GM23338 (cell line): ENCODE data around the gene PDE10A. TPM values are rescaled to one million over a fixed set of nuclear protein-coding genes. Genes with fewer than 3 reads are reported as not detected.

Source experiments
- ATAC-seq: fragments of 200-7000 bp; cut with Tn5 transposase; 3 replicates; pipeline ENCODE4 v1.9.1; 2020
- DNase-seq: peaks from one replicate; pipeline ENCODE4 v3.0.0-alpha.2; 2015; ENCODE audit warnings: low spot score
- H2AFZ ChIP-seq: fragments of 200-600 bp; sonication (generic); 2 replicates; pipeline ENCODE4 v1.8.0; 2016; ENCODE audit warnings: antibody characterized with exemption, mild to moderate bottlenecking, moderate library complexity
- H3F3A ChIP-seq: fragments of 200-600 bp; sonication (generic); replicated peaks from 2 replicates; pipeline ENCODE4 v1.8.0; 2017; ENCODE audit warnings: antibody characterized with exemption, mixed run types, low read depth
- H3K27ac ChIP-seq: fragments of 200-600 bp; sonication (generic); 2 replicates; pipeline ENCODE4 v1.6.1; 2016; ENCODE audit warnings: low read depth
- H3K27me3 ChIP-seq: fragments of 200-600 bp; sonication (generic); 2 replicates; pipeline ENCODE4 v1.8.0; 2016; ENCODE audit warnings: mild to moderate bottlenecking, mixed run types, moderate library complexity; ENCODE audit not compliant: insufficient read depth
- H3K36me3 ChIP-seq: fragments of 200-600 bp; sonication (generic); 2 replicates; pipeline ENCODE4 v1.8.0; 2016; ENCODE audit warnings: mild to moderate bottlenecking; ENCODE audit not compliant: insufficient read depth
- H3K4me1 ChIP-seq: fragments of 200-600 bp; sonication (generic); 2 replicates; pipeline ENCODE4 v1.8.0; 2016; ENCODE audit warnings: mild to moderate bottlenecking, moderate library complexity; ENCODE audit not compliant: insufficient read depth
- H3K4me2 ChIP-seq: fragments of 200-600 bp; sonication (generic); 2 replicates; pipeline ENCODE4 v1.7.1; 2017; ENCODE audit warnings: mixed run types
- H3K4me3 ChIP-seq: fragments of 200-600 bp; sonication (generic); 2 replicates; pipeline ENCODE4 v1.6.1; 2016; ENCODE audit warnings: mixed run types
- H3K79me2 ChIP-seq: fragments of 200-600 bp; sonication (generic); replicated peaks from 2 replicates; pipeline ENCODE4 v1.8.0; 2017; ENCODE audit warnings: mild to moderate bottlenecking; ENCODE audit not compliant: insufficient read depth
- H3K9me2 ChIP-seq: fragments of 200-600 bp; sonication (generic); 2 replicates; pipeline ENCODE4 v1.8.0; 2017; ENCODE audit not compliant: insufficient read depth
- H4K20me1 ChIP-seq: fragments of 200-600 bp; sonication (generic); replicated peaks from 2 replicates; pipeline ENCODE4 v1.8.0; 2017; ENCODE audit warnings: mild to moderate bottlenecking; ENCODE audit not compliant: insufficient read depth
- H3K27ac Mint-ChIP-seq: 2 replicates; pipeline ENCODE4 v1.8.0; 2020; ENCODE audit warnings: inconsistent platforms, mild to moderate bottlenecking, moderate library complexity, mixed read lengths
- H3K27me3 Mint-ChIP-seq: 3 replicates; pipeline ENCODE4 v1.8.0; 2022; ENCODE audit warnings: low read depth, mild to moderate bottlenecking, moderate library complexity, mixed read lengths, inconsistent platforms; ENCODE audit not compliant: insufficient read depth, poor library complexity
- H3K36me3 Mint-ChIP-seq: 3 replicates; pipeline ENCODE4 v1.8.0; 2021; ENCODE audit warnings: low read depth, mild to moderate bottlenecking, inconsistent platforms, moderate library complexity, mixed read lengths
- H3K4me1 Mint-ChIP-seq: 3 replicates; pipeline ENCODE4 v1.8.0; 2020; ENCODE audit warnings: mild to moderate bottlenecking, inconsistent platforms, mixed read lengths
- H3K4me3 Mint-ChIP-seq: 3 replicates; pipeline ENCODE4 v1.8.0; 2021; ENCODE audit warnings: moderate library complexity, mild to moderate bottlenecking, inconsistent platforms, mixed read lengths
- H3K9me3 Mint-ChIP-seq: 3 replicates; pipeline ENCODE4 v1.8.0; 2020; ENCODE audit warnings: moderate library complexity, mild to moderate bottlenecking, inconsistent platforms, mixed read lengths
- CREB1 ChIP-seq: fragments of 250-450 bp; sonication (Bioruptor Pico); IDR thresholded peaks from 2 replicates; pipeline ENCODE4 v1.5.0; 2020; ENCODE audit warnings: low read depth, mild to moderate bottlenecking, moderate library complexity
- EZH2 ChIP-seq: fragments of 200-600 bp; sonication (generic); IDR thresholded peaks from one replicate; pipeline ENCODE4 v1.8.0; 2017; ENCODE audit warnings: antibody characterized with exemption, mild to moderate bottlenecking, low read depth; ENCODE audit not compliant: unreplicated experiment
- EZH2phosphoT487 ChIP-seq: fragments of 200-600 bp; sonication (generic); IDR thresholded peaks from one replicate; pipeline ENCODE4 v1.8.1; 2018; ENCODE audit warnings: antibody characterized with exemption; ENCODE audit not compliant: unreplicated experiment
- JUNB ChIP-seq: IDR thresholded peaks from one replicate; pipeline ENCODE4 v1.6.1; 2016; ENCODE audit warnings: antibody characterized with exemption; ENCODE audit not compliant: unreplicated experiment
- NANOG ChIP-seq: IDR thresholded peaks from 2 replicates; pipeline ENCODE4 v1.6.1; 2016; ENCODE audit warnings: antibody characterized with exemption, borderline replicate concordance
- POLR2AphosphoS5 ChIP-seq: IDR thresholded peaks from 2 replicates; pipeline ENCODE4 v1.6.1; 2016; ENCODE audit warnings: antibody characterized with exemption, low read depth
- STAT1 ChIP-seq: IDR thresholded peaks from one replicate; pipeline ENCODE4 v1.6.1; 2016; ENCODE audit warnings: antibody characterized with exemption; ENCODE audit not compliant: unreplicated experiment
- ZNF331 ChIP-seq: fragments of 250-450 bp; sonication (Bioruptor Pico); IDR thresholded peaks from 2 replicates; pipeline ENCODE4 v1.5.0; 2020; ENCODE audit warnings: low read depth, mild to moderate bottlenecking, moderate library complexity
- ZNF462 ChIP-seq: fragments of 250-450 bp; sonication (Bioruptor Pico); IDR thresholded peaks from 2 replicates; pipeline ENCODE4 v1.5.0; 2020; ENCODE audit warnings: mild to moderate bottlenecking, moderate library complexity
- polyA plus RNA-seq: library from polyadenylated mRNA; unstranded; fragments of >200 nt; fragmentation: Nextera tagmentation; extraction: Ambion mirVana; gene quantifications from 2 replicates; pipeline ENCODE4 v1.2.1, GENCODE V29; 2016
- total RNA-seq: library from RNA; depleted of rRNA; stranded (reverse); fragments of >200 nt; shearing (Covaris generic); gene quantifications from 2 replicates; pipeline ENCODE4 v1.2.3, GENCODE V29; 2014
- TF ChIP-seq, protein P1 (sequence below), 2 experiments: fragments of 200-600 bp in 1 of 2; sonication (generic) in 1 of 2; conservative IDR thresholded peaks; 2 replicates each; pipeline versions ENCODE4 v1.5.1 to v1.6.1; 2016 to 2017; ENCODE audit warnings: antibody characterized with exemption in 2 of 2, low read depth in 2 of 2, mild to moderate bottlenecking in 2 of 2, moderate library complexity in 1 of 2

Gene PDE10A
- total and polyA plus RNA-seq, 2 experiments from 2014 or later, result 0.50 to 3.9 TPM

GRCh38 chr6:165481921-165482320, 181.1 kb downstream of the PDE10A start:
- Mint-ChIP-seq H3K4me3 (no peak overlapping the region), H3K27ac (no peak overlapping the region), H3K4me1 (peaks cover 11% of the 10 kb centered on the region; the same call in 2 of the 3 replicates), H3K27me3 (no peaks in the 10 kb centered on the region), H3K36me3 (no peaks in the 10 kb centered on the region), H3K9me3 (no peaks in the 10 kb centered on the region)
- Histone ChIP-seq H3K79me2 (no peaks in the 10 kb centered on the region), H2AFZ (no peak overlapping the region), H4K20me1 (no peaks in the 10 kb centered on the region), H3K4me1 (peaks cover 13% of the 10 kb centered on the region), H3K4me2 (no peak overlapping the region), H3K27me3 (no peaks in the 10 kb centered on the region), H3K4me3 (no peak overlapping the region), H3K27ac (no peak overlapping the region), H3K36me3 (no peaks in the 10 kb centered on the region), H3K9me2 (0 out of 2 replicates have a peak, but pooled peaks cover 2% of the 10 kb centered on the region), H3F3A (no peaks in the 10 kb centered on the region)
- TF ChIP-seq, protein P1, sequence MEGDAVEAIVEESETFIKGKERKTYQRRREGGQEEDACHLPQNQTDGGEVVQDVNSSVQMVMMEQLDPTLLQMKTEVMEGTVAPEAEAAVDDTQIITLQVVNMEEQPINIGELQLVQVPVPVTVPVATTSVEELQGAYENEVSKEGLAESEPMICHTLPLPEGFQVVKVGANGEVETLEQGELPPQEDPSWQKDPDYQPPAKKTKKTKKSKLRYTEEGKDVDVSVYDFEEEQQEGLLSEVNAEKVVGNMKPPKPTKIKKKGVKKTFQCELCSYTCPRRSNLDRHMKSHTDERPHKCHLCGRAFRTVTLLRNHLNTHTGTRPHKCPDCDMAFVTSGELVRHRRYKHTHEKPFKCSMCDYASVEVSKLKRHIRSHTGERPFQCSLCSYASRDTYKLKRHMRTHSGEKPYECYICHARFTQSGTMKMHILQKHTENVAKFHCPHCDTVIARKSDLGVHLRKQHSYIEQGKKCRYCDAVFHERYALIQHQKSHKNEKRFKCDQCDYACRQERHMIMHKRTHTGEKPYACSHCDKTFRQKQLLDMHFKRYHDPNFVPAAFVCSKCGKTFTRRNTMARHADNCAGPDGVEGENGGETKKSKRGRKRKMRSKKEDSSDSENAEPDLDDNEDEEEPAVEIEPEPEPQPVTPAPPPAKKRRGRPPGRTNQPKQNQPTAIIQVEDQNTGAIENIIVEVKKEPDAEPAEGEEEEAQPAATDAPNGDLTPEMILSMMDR (conservative IDR thresholded peaks at IDR 0.05; ENCODE audit: low read depth in 2 of 2), result no peak
- DNase-seq, result no peak
- no peak for ATAC-seq

- DNase-seq (no peak), ATAC-seq (no peak)
- Mint-ChIP-seq H3K4me1 (peaks cover 5% of the 10 kb centered on the region; the same call in 2 of the 3 replicates), H3K27ac (0 out of 2 replicates have a peak overlapping the region, but pooled peaks have one; percentile 39), H3K9me3 (no peaks in the 10 kb centered on the region), H3K27me3 (no peaks in the 10 kb centered on the region), H3K36me3 (no peaks in the 10 kb centered on the region), H3K4me3 (no peak overlapping the region)
- no peaks in the 10 kb centered on the region for H3K27me3 ChIP-seq
- H3K79me2 ChIP-seq, result no peaks in the 10 kb centered on the region
- H3K4me2 ChIP-seq, result no peak overlapping the region
- H3K27ac ChIP-seq, result no peak overlapping the region
- H3K36me3 ChIP-seq, result no peaks in the 10 kb centered on the region
- H4K20me1 ChIP-seq, result no peaks in the 10 kb centered on the region
- no peak overlapping the region for H3K4me3 ChIP-seq
- H3K4me1 ChIP-seq, result peaks cover 10% of the 10 kb centered on the region
- H2AFZ ChIP-seq, result no peak overlapping the region
- H3K9me2 ChIP-seq, result 0 out of 2 replicates have a peak, but pooled peaks cover 2% of the 10 kb centered on the region
- no peaks in the 10 kb centered on the region for H3F3A ChIP-seq
- TF ChIP-seq JUNB (no peak), POLR2AphosphoS5 (no peak), ZNF331 (CRISPR knock-in tag) (no peak), CREB1 (CRISPR knock-in tag) (no peak), EZH2 (no peak)
These were observed 182.1 kb downstream of the PDE10A start for GRCh38 chr6:165480916-165481315.

- peak; percentile 45; the same call in 2 of the 3 replicates for ATAC-seq
- H3F3A ChIP-seq, result no peaks in the 10 kb centered on the region
- TF ChIP-seq EZH2phosphoT487 (no peak), STAT1 (no peak), NANOG (no peak), ZNF462 (CRISPR knock-in tag) (no peak), EZH2 (no peak)
These were observed 184.5 kb downstream of the PDE10A start for GRCh38 chr6:165478581-165478980.

More at GRCh38 chr6:165478581-165478980, 184.5 kb downstream of the PDE10A start:
- DNase-seq, result peak; percentile 55
- no peaks in the 10 kb centered on the region for H3K4me1 Mint-ChIP-seq
- H4K20me1 ChIP-seq, result no peaks in the 10 kb centered on the region
- no peak overlapping the region for H3K4me3 Mint-ChIP-seq
- no peak overlapping the region for H2AFZ ChIP-seq
- H3K9me3 Mint-ChIP-seq, result no peaks in the 10 kb centered on the region
- H3K79me2 ChIP-seq, result no peaks in the 10 kb centered on the region
- no peaks in the 10 kb centered on the region for H3K36me3 ChIP-seq
- no peak overlapping the region for H3K27ac ChIP-seq
- no peaks in the 10 kb centered on the region for H3K36me3 Mint-ChIP-seq
- H3K4me3 ChIP-seq, result no peak overlapping the region
- H3K27me3 ChIP-seq, result no peaks in the 10 kb centered on the region
- peak overlapping the region; percentile 15; the same call in 1 of the 2 replicates for H3K4me2 ChIP-seq
- peaks cover 10% of the 10 kb centered on the region for H3K4me1 ChIP-seq
- H3K27me3 Mint-ChIP-seq, result no peaks in the 10 kb centered on the region
- H3K27ac Mint-ChIP-seq, result no peak overlapping the region
- 0 out of 2 replicates have a peak, but pooled peaks cover 2% of the 10 kb centered on the region for H3K9me2 ChIP-seq
